A673 (cell line): ENCODE results near the gene CCNY. TPM values are rescaled to one million over a fixed set of nuclear protein-coding genes. Genes with fewer than 3 reads are reported as not detected.

Experiments used
- BruUV-seq: library from RNA; stranded (reverse); fragments of 400-500 nt; replicated peaks from 2 replicates; lab custom pipeline; 2021; lab: Mats Ljungman, UMichigan
- CTCF ChIA-PET: fragments of 300-600 bp; sonication (Branson Sonifier 250); formaldehyde crosslinking; loops from one replicate; lab custom pipeline; 2022; ENCODE audit warnings: antibody characterized with exemption; lab: Charles Lee
- POLR2A ChIA-PET: fragments of 300-600 bp; sonication (Branson Sonifier 250); formaldehyde crosslinking; loops from one replicate; lab custom pipeline; 2022; ENCODE audit warnings: antibody characterized with exemption; ENCODE audit not compliant: low non-redundant PET; lab: Charles Lee
- DNase-seq: peaks from one replicate; pipeline ENCODE4 v3.0.0-alpha.2; 2015; ENCODE audit warnings: low spot score
- H3K27ac ChIP-seq: fragments of 200-600 bp; sonication (generic); 2 replicates; pipeline ENCODE4 v1.5.1; 2016; ENCODE audit warnings: mixed run types, low read depth, mild to moderate bottlenecking, mixed read lengths, antibody characterized with exemption, low read length; ENCODE audit not compliant: poor library complexity, severe bottlenecking
- H3K27me3 ChIP-seq: fragments of 200-600 bp; sonication (generic); replicated peaks from 2 replicates; pipeline ENCODE4 v1.6.1; 2017; ENCODE audit warnings: mixed run types, low read depth, mild to moderate bottlenecking, mixed read lengths, antibody characterized with exemption, low read length; ENCODE audit not compliant: insufficient read depth, poor library complexity
- H3K36me3 ChIP-seq: fragments of 200-600 bp; sonication (generic); 2 replicates; pipeline ENCODE4 v1.6.1; 2016; ENCODE audit warnings: mixed run types, mild to moderate bottlenecking, mixed read lengths, antibody characterized with exemption, low read length; ENCODE audit not compliant: insufficient read depth, poor library complexity, severe bottlenecking
- H3K4me1 ChIP-seq: fragments of 200-600 bp; sonication (generic); 2 replicates; pipeline ENCODE4 v1.6.1; 2017; ENCODE audit warnings: mixed run types, mild to moderate bottlenecking, mixed read lengths, antibody characterized with exemption, low read length; ENCODE audit not compliant: insufficient read depth, poor library complexity, severe bottlenecking
- H3K4me3 ChIP-seq: fragments of 200-600 bp; sonication (generic); 2 replicates; pipeline ENCODE4 v1.5.1; 2016; ENCODE audit warnings: low read depth, mixed run types, mild to moderate bottlenecking, mixed read lengths, low read length; ENCODE audit not compliant: poor library complexity, severe bottlenecking
- H3K9me3 ChIP-seq: fragments of 200-600 bp; sonication (generic); 2 replicates; pipeline ENCODE4 v1.6.1; 2016; ENCODE audit warnings: mixed run types, low read depth, mild to moderate bottlenecking, mixed read lengths, antibody characterized with exemption, low read length; ENCODE audit not compliant: poor library complexity, severe bottlenecking
- EZH2 ChIP-seq: fragments of 200-600 bp; sonication (generic); IDR thresholded peaks from 2 replicates; pipeline ENCODE4 v1.6.1; 2017; ENCODE audit warnings: borderline replicate concordance, low read depth, mild to moderate bottlenecking, mixed read lengths, antibody characterized with exemption, low read length; ENCODE audit not compliant: poor library complexity, severe bottlenecking
- intact Hi-C: fragments of 100-400 bp; cut with micrococcal nuclease; formaldehyde crosslinking; loops from one replicate; pipeline ENCODE4 v1.10.0; 2022; ENCODE audit not compliant: unreplicated experiment
- total RNA-seq: library from RNA; stranded (reverse); gene quantifications from 2 replicates; pipeline ENCODE4 v1.2.3, GENCODE V29; 2021
- TF ChIP-seq, protein P1 (sequence below): fragments of 300-800, 200-600 bp; sonication (generic); conservative IDR thresholded peaks from 2 replicates; pipeline ENCODE4 v1.5.1; 2017; ENCODE audit warnings: low read depth, mild to moderate bottlenecking, antibody characterized with exemption, low read length, moderate library complexity, mixed read lengths

The CCNY gene
- total RNA-seq, 1 experiment from 2014 or later = 84.8 TPM

DNA sequence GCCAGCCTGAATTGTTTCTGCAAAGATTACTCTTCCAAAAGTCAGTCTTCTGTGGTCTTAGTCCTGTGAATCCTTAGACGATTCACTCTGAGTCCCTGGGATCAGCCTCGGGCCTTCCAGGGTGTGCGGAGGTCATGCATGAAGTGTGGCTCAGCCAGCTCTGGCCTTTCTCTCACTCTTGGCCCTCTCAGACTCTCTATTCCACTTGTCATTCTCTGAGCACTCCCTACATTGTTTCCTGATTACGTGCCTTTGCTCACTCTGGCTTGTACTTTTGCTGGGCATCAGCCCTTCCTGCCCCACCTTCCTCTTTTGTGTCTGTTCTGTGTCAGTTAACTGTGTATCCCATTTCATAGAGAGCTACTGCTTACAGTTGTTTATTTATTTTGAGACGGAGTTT, 36.0 kb downstream of the CCNY start:
- DNase-seq = no peak
- intact Hi-C loops = no loop called here
- BruUV-seq = no TSS peak
- ChIA-PET CTCF (no interaction called here), POLR2A (no interaction called here)
- Histone ChIP-seq H3K27me3 (no peaks in the 10 kb centered on the region), H3K4me3 (no peak overlapping the region), H3K27ac (no peak overlapping the region), H3K36me3 (no peaks in the 10 kb centered on the region), H3K4me1 (peaks cover 32% of the 10 kb centered on the region), H3K9me3 (no peaks in the 10 kb centered on the region)
- TF ChIP-seq, protein P1, sequence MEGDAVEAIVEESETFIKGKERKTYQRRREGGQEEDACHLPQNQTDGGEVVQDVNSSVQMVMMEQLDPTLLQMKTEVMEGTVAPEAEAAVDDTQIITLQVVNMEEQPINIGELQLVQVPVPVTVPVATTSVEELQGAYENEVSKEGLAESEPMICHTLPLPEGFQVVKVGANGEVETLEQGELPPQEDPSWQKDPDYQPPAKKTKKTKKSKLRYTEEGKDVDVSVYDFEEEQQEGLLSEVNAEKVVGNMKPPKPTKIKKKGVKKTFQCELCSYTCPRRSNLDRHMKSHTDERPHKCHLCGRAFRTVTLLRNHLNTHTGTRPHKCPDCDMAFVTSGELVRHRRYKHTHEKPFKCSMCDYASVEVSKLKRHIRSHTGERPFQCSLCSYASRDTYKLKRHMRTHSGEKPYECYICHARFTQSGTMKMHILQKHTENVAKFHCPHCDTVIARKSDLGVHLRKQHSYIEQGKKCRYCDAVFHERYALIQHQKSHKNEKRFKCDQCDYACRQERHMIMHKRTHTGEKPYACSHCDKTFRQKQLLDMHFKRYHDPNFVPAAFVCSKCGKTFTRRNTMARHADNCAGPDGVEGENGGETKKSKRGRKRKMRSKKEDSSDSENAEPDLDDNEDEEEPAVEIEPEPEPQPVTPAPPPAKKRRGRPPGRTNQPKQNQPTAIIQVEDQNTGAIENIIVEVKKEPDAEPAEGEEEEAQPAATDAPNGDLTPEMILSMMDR = no peak
- TF ChIP-seq EZH2 = no peak

DNA sequence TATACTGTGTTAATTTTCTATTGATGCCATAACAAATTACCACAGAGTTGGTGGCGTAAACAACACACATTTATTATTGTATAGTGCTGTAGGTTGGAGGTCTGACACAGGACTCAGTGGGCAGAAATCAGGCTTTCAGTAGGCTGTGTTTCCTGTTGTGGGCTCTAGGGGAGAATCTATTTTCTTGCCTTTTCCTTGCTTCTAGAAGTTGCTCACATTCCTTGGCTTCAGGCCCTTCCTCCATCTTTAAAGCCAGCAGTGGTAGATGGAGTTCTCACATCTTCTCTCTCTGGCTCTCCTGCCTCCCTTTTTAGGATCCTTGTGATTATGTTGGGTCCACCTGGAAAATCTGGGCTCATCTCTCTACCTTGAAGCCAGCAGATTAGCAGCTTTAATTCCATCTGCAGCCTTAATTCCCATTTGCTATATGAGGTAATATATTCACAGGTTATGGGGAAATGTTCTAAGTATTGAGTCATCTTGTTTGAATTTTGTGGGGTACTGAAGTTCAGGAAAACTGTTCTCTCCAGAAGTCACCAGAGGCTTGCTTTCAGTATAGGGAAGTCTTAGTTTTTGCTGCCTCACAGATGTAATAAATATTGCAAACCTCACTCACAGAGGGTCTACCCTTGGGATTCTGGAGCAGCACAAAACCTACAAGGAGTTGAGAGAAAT, 38.9 kb downstream of the CCNY start:
- no peaks in the 10 kb centered on the region for H3K36me3 ChIP-seq
- BruUV-seq = no TSS peak
- no peak for DNase-seq
- no peaks in the 10 kb centered on the region for H3K9me3 ChIP-seq
- CTCF ChIA-PET = no interaction called here
- no peaks in the 10 kb centered on the region for H3K27me3 ChIP-seq
- no peak overlapping the region for H3K4me3 ChIP-seq
- TF ChIP-seq, protein P1 = 0 out of 2 replicates have a peak, but pooled peaks have one; percentile 14
- TF ChIP-seq EZH2 = no peak
- H3K27ac ChIP-seq = peak overlapping the region; percentile 26
- intact Hi-C loops = loop anchor here (5.0 kb wide), 1 partner anchor 38 kb away; the partner anchor contains the start of gene CCNY
- POLR2A ChIA-PET = no interaction called here
- H3K4me1 ChIP-seq = peaks cover 35% of the 10 kb centered on the region

DNA sequence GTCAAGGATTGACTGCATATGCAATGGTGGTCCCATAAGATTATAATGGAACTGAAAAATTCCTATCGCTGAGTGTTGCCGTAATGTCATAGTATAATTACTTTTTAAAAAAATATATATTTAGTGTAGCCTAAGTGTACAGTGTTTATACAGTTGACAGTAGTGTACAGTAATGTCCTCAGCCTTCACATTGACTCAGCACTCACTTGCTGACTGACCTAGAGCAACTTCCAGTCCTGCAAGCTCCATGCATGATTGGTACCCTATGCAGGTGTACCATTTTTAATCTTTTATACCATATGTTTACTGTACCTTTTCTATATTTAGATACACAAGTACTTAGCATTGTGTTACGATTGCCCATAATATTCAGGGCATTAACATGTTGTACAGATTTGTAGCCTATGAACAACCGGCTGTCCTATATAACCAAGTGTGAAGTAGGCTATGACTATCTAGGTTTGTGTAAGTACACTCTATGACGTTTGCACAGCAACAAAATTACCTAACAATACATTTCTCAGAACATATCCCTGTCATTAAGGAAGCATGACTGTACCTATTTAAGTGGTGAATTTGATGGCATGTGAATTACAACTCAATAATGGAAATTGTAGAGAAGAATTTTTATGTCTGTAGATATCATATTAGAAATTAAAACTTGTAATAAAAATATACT, 40.9 kb downstream of the CCNY start:
- POLR2A ChIA-PET = no interaction called here
- intact Hi-C loops = loop anchor here (5.0 kb wide), 1 partner anchor 40 kb away; the partner anchor contains the start of gene CCNY
- Histone ChIP-seq H3K9me3 (no peaks in the 10 kb centered on the region), H3K27me3 (no peaks in the 10 kb centered on the region), H3K27ac (no peak overlapping the region), H3K4me1 (peaks cover 54% of the 10 kb centered on the region), H3K36me3 (no peaks in the 10 kb centered on the region), H3K4me3 (no peak overlapping the region)
- TF ChIP-seq, protein P1 = no peak
- TF ChIP-seq EZH2 = no peak
- no peak for DNase-seq
- BruUV-seq = no TSS peak
- CTCF ChIA-PET = no interaction called here
